ENCODE measurements around the gene RFT1.

RFT1 gene

GRCh38 chr3:53147151-53147902 lies 17.1 kb upstream of the RFT1 start:
- no peak overlapping the region for H3K27ac ChIP-seq (ENCODE audit: low read depth, low read length)
- H3K79me2 ChIP-seq (ENCODE audit: control insufficient read depth, insufficient read depth, low read length, unreplicated experiment), result no peaks in the 10 kb centered on the region
- no peaks in the 10 kb centered on the region for H3K36me3 ChIP-seq (ENCODE audit: insufficient read depth, low read length)
- peaks cover 14% of the 10 kb centered on the region for H3K4me1 ChIP-seq (ENCODE audit: control insufficient read depth, insufficient read depth, low read length, unreplicated experiment)
- H2AFZ ChIP-seq (ENCODE audit: low read length, unreplicated experiment), result no peak overlapping the region
- no peaks in the 10 kb centered on the region for H3K27me3 ChIP-seq (ENCODE audit: insufficient read depth, low read length)
- H3K4me3 ChIP-seq (ENCODE audit: low read depth, low read length), result no peak overlapping the region

GRCh38 chr3:53146319-53146891 lies 16.2 kb upstream of the RFT1 start:
- Histone ChIP-seq H3K79me2 (ENCODE audit: control insufficient read depth, insufficient read depth, low read length, unreplicated experiment) (no peaks in the 10 kb centered on the region), H2AFZ (ENCODE audit: low read length, unreplicated experiment) (no peak overlapping the region), H3K36me3 (ENCODE audit: insufficient read depth, low read length) (no peaks in the 10 kb centered on the region), H3K4me1 (ENCODE audit: control insufficient read depth, insufficient read depth, low read length, unreplicated experiment) (peaks cover 15% of the 10 kb centered on the region), H3K4me3 (ENCODE audit: low read depth, low read length) (no peak overlapping the region), H3K27ac (ENCODE audit: low read depth, low read length) (no peak overlapping the region), H3K27me3 (ENCODE audit: insufficient read depth, low read length) (no peaks in the 10 kb centered on the region)

GRCh38 chr3:53145713-53146080 lies 15.5 kb upstream of the RFT1 start:
- no peak overlapping the region for H3K4me3 ChIP-seq (ENCODE audit: low read depth, low read length)
- H3K79me2 ChIP-seq (ENCODE audit: control insufficient read depth, insufficient read depth, low read length, unreplicated experiment), result no peaks in the 10 kb centered on the region
- no peaks in the 10 kb centered on the region for H3K36me3 ChIP-seq (ENCODE audit: insufficient read depth, low read length)
- no peak overlapping the region for H3K27ac ChIP-seq (ENCODE audit: low read depth, low read length)
- H3K4me1 ChIP-seq (ENCODE audit: control insufficient read depth, insufficient read depth, low read length, unreplicated experiment), result peaks cover 19% of the 10 kb centered on the region
- H2AFZ ChIP-seq (ENCODE audit: low read length, unreplicated experiment), result no peak overlapping the region
- H3K27me3 ChIP-seq (ENCODE audit: insufficient read depth, low read length), result no peaks in the 10 kb centered on the region

- peaks cover 19% of the 10 kb centered on the region for H3K4me1 ChIP-seq (ENCODE audit: control insufficient read depth, insufficient read depth, low read length, unreplicated experiment)
- no peaks in the 10 kb centered on the region for H3K27me3 ChIP-seq (ENCODE audit: insufficient read depth, low read length)
- no peaks in the 10 kb centered on the region for H3K36me3 ChIP-seq (ENCODE audit: insufficient read depth, low read length)
- no peaks in the 10 kb centered on the region for H3K79me2 ChIP-seq (ENCODE audit: control insufficient read depth, insufficient read depth, low read length, unreplicated experiment)
- no peak overlapping the region for H2AFZ ChIP-seq (ENCODE audit: low read length, unreplicated experiment)
- H3K4me3 ChIP-seq (ENCODE audit: low read depth, low read length), result no peak overlapping the region
- no peak overlapping the region for H3K27ac ChIP-seq (ENCODE audit: low read depth, low read length)
These were observed 14.9 kb upstream of the RFT1 start for GRCh38 chr3:53144862-53145712.

- Histone ChIP-seq H3K4me1 (ENCODE audit: control insufficient read depth, insufficient read depth, low read length, unreplicated experiment) (peaks cover 18% of the 10 kb centered on the region), H3K4me3 (ENCODE audit: low read depth, low read length) (no peak overlapping the region), H3K27me3 (ENCODE audit: insufficient read depth, low read length) (no peaks in the 10 kb centered on the region), H3K27ac (ENCODE audit: low read depth, low read length) (no peak overlapping the region), H3K79me2 (ENCODE audit: control insufficient read depth, insufficient read depth, low read length, unreplicated experiment) (no peaks in the 10 kb centered on the region), H3K36me3 (ENCODE audit: insufficient read depth, low read length) (no peaks in the 10 kb centered on the region), H2AFZ (ENCODE audit: low read length, unreplicated experiment) (no peak overlapping the region)
These were observed 14.2 kb upstream of the RFT1 start for GRCh38 chr3:53144446-53144845.

GRCh38 chr3:53142986-53143385 lies 12.8 kb upstream of the RFT1 start:
- Histone ChIP-seq H3K27ac (ENCODE audit: low read depth, low read length) (no peak overlapping the region), H2AFZ (ENCODE audit: low read length, unreplicated experiment) (no peak overlapping the region), H3K4me3 (ENCODE audit: low read depth, low read length) (no peak overlapping the region)

GRCh38 chr3:53140847-53141845 lies 10.9 kb upstream of the RFT1 start:
- H3K36me3 ChIP-seq (ENCODE audit: insufficient read depth, low read length), result no peaks in the 10 kb centered on the region
- no peaks in the 10 kb centered on the region for H3K79me2 ChIP-seq (ENCODE audit: control insufficient read depth, insufficient read depth, low read length, unreplicated experiment)
- no peak overlapping the region for H3K27ac ChIP-seq (ENCODE audit: low read depth, low read length)
- H3K4me1 ChIP-seq (ENCODE audit: control insufficient read depth, insufficient read depth, low read length, unreplicated experiment), result peaks cover 18% of the 10 kb centered on the region
- H3K27me3 ChIP-seq (ENCODE audit: insufficient read depth, low read length), result no peaks in the 10 kb centered on the region
- peak overlapping the region; percentile 30 for H2AFZ ChIP-seq (ENCODE audit: low read length, unreplicated experiment)
- H3K4me3 ChIP-seq (ENCODE audit: low read depth, low read length), result no peak overlapping the region

More at GRCh38 chr3:53142986-53143385, 12.8 kb upstream of the RFT1 start:
- Histone ChIP-seq H3K4me1 (ENCODE audit: control insufficient read depth, insufficient read depth, low read length, unreplicated experiment) (peaks cover 18% of the 10 kb centered on the region), H3K79me2 (ENCODE audit: control insufficient read depth, insufficient read depth, low read length, unreplicated experiment) (no peaks in the 10 kb centered on the region), H3K36me3 (ENCODE audit: insufficient read depth, low read length) (no peaks in the 10 kb centered on the region), H3K27me3 (ENCODE audit: insufficient read depth, low read length) (no peaks in the 10 kb centered on the region)

GRCh38 chr3:53139906-53140846 lies 9.9 kb upstream of the RFT1 start:
- H2AFZ ChIP-seq (ENCODE audit: low read length, unreplicated experiment), result no peak overlapping the region
- H3K4me1 ChIP-seq (ENCODE audit: control insufficient read depth, insufficient read depth, low read length, unreplicated experiment), result peaks cover 18% of the 10 kb centered on the region
- no peaks in the 10 kb centered on the region for H3K27me3 ChIP-seq (ENCODE audit: insufficient read depth, low read length)
- H3K36me3 ChIP-seq (ENCODE audit: insufficient read depth, low read length), result no peaks in the 10 kb centered on the region
- H3K27ac ChIP-seq (ENCODE audit: low read depth, low read length), result no peak overlapping the region
- no peak overlapping the region for H3K4me3 ChIP-seq (ENCODE audit: low read depth, low read length)
- H3K79me2 ChIP-seq (ENCODE audit: control insufficient read depth, insufficient read depth, low read length, unreplicated experiment), result no peaks in the 10 kb centered on the region

GRCh38 chr3:53137835-53138446 lies 7.7 kb upstream of the RFT1 start:
- peaks cover 18% of the 10 kb centered on the region for H3K4me1 ChIP-seq (ENCODE audit: control insufficient read depth, insufficient read depth, low read length, unreplicated experiment)
- H3K79me2 ChIP-seq (ENCODE audit: control insufficient read depth, insufficient read depth, low read length, unreplicated experiment), result no peaks in the 10 kb centered on the region
- no peak overlapping the region for H3K27ac ChIP-seq (ENCODE audit: low read depth, low read length)
- no peak overlapping the region for H3K4me3 ChIP-seq (ENCODE audit: low read depth, low read length)
- H2AFZ ChIP-seq (ENCODE audit: low read length, unreplicated experiment), result no peak overlapping the region
- no peaks in the 10 kb centered on the region for H3K36me3 ChIP-seq (ENCODE audit: insufficient read depth, low read length)
- H3K27me3 ChIP-seq (ENCODE audit: insufficient read depth, low read length), result no peaks in the 10 kb centered on the region
